AG09309 (cell line): ENCODE results near the gene TAS2R30.
A peak's percentile ranks its signal among the peaks of the same experiment; 100 is the strongest.
"Not testable (repeated sequence)": the region's sequence is repeated elsewhere in the genome, so short reads cannot be mapped to it uniquely, and the experiment has no call there.

ENCODE experiments used
- DNase-seq: peaks from one replicate; pipeline ENCODE4 v3.0.0-alpha.2; 2010; ENCODE audit warnings: low read depth
- H3K4me3 ChIP-seq: 2 replicates; pipeline ENCODE4 v1.5.1; 2011; ENCODE audit warnings: mild to moderate bottlenecking, low read depth, low read length, moderate library complexity; ENCODE audit not compliant: control insufficient read depth
- TF ChIP-seq, protein P1 (sequence below): IDR thresholded peaks from 2 replicates; pipeline ENCODE4 v1.5.1; 2011; ENCODE audit warnings: mild to moderate bottlenecking, low read depth, low read length, inconsistent platforms; ENCODE audit not compliant: insufficient read depth, control insufficient read depth; ENCODE audit errors: missing control alignments

TAS2R30 gene

DNA sequence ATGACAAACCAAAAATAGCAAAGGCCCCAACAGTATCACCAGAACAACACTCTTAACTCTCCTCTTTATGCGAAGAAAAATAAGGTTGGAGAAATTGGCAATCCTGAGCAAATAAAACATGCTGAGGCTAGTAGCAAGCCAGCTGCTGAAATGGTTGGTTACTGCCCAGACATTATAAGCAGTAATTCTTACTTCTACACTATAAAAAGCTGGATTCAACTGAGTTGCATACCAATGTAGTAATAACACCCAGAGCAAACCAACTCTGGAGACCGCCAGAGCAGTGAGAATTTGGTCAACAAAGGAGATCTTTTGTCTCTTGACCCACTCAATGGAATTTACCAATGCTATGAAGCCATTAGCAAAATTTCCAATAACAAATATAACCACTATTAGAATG is 628 bp downstream of the TAS2R30 start:
- no peak overlapping the region for H3K4me3 ChIP-seq
- DNase-seq = peak; percentile 4
- TF ChIP-seq, protein P1, sequence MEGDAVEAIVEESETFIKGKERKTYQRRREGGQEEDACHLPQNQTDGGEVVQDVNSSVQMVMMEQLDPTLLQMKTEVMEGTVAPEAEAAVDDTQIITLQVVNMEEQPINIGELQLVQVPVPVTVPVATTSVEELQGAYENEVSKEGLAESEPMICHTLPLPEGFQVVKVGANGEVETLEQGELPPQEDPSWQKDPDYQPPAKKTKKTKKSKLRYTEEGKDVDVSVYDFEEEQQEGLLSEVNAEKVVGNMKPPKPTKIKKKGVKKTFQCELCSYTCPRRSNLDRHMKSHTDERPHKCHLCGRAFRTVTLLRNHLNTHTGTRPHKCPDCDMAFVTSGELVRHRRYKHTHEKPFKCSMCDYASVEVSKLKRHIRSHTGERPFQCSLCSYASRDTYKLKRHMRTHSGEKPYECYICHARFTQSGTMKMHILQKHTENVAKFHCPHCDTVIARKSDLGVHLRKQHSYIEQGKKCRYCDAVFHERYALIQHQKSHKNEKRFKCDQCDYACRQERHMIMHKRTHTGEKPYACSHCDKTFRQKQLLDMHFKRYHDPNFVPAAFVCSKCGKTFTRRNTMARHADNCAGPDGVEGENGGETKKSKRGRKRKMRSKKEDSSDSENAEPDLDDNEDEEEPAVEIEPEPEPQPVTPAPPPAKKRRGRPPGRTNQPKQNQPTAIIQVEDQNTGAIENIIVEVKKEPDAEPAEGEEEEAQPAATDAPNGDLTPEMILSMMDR = no peak

GRCh38 chr12:11133162-11133561 is 1.3 kb downstream of the TAS2R30 start:
- DNase-seq = no peak
- no peak overlapping the region for H3K4me3 ChIP-seq
- TF ChIP-seq, protein P1 = no peak

- TF ChIP-seq, protein P1 = no peak
Measured at GRCh38 chr12:11130999-11131398, 3.4 kb downstream of the TAS2R30 start.

DNA sequence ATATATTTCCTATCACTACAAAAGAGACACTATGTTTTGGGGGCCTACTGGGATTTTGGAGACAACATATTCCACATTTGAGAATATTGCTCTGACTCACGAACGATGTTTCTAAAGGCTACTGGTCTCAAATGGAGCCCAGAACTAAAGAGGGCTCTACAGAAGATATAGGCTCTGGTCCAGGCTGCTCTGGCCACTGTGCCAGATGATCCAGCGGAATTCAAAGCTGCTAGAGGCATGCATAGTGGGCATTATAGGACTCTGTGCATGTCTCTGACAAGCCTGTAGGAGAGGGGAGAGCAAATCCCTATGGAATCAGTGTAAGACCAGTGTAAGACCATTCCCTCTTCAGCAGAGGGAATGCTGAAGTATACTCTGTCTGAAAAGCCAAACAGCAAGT is 4.1 kb downstream of the TAS2R30 start:
- no peak for DNase-seq
- TF ChIP-seq, protein P1 = no peak
- no peak overlapping the region for H3K4me3 ChIP-seq

More at GRCh38 chr12:11130999-11131398, 3.4 kb downstream of the TAS2R30 start:
- DNase-seq = no peak
- no peak overlapping the region for H3K4me3 ChIP-seq

- not testable (repeated sequence) for H3K4me3 ChIP-seq, DNase-seq
Measured at GRCh38 chr12:11114130-11114529, 20.3 kb downstream of the TAS2R30 start.

- not testable (repeated sequence) for DNase-seq, H3K4me3 ChIP-seq
Measured at GRCh38 chr12:11111213-11111612, 23.2 kb downstream of the TAS2R30 start.

DNA sequence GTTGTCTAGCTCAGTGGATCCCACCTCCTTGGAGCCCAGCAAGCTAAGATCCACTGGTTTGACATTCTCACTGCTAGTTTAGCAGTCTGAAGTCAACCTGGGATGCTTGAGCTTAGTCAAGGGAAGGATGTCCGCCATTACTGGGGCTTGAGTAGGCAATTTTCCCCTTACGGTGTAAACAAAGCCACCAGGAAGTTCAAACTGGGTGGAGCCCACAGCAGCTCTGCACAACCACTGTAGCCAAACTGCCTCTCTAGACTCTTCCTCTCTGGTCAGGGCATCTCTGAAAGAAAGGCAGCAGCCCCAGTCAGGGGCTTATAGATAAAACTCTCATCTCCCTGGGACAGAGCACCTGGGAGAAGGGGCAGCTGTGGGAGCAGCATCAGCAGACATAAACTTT is 25.6 kb downstream of the TAS2R30 start:
- DNase-seq = no peak
- TF ChIP-seq, protein P1 = no peak
- no peak overlapping the region for H3K4me3 ChIP-seq

- TF ChIP-seq, protein P1 = no peak
- no peak for DNase-seq
- H3K4me3 ChIP-seq = no peak overlapping the region
Measured at GRCh38 chr12:11107719-11108118, 26.7 kb downstream of the TAS2R30 start.
